ENCODE measurements around the gene NEIL3.

The NEIL3 gene

GRCh38 chr4:177271091-177271490, 38.6 kb upstream of the NEIL3 start:
- no peak overlapping the region for H3K27ac ChIP-seq
- TF ChIP-seq CTCF (conservative IDR thresholded peaks at IDR 0.05): no peak
- TF ChIP-seq ZFX (IDR thresholded peaks at IDR 0.05): no peak

- TF ChIP-seq CTCF (conservative IDR thresholded peaks at IDR 0.05) (no peak), ZFX (IDR thresholded peaks at IDR 0.05) (no peak)
Measured at GRCh38 chr4:177271915-177272766, 37.5 kb upstream of the NEIL3 start.

DNA sequence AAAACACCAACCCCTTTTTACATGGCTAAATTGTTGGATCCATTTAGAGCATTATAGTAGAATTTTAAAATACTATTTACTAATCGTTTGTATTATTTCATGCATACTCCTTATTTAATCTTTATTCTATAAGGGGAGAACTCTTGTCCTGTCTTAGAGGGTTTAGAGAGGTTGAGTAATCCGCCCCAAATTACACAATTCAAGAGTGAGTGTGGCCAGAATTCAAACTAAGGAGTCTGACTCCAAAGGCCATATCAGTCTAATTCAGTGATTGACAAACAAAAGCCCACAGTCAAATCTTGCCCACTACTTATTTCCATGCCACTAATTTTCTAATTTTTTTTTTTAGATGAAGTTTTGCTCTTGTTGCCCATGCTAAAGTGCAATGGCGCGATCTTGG, 33.7 kb upstream of the NEIL3 start:
- no peak overlapping the region for H3K27ac ChIP-seq
- TF ChIP-seq ZFX (IDR thresholded peaks at IDR 0.05): no peak
- TF ChIP-seq CTCF (conservative IDR thresholded peaks at IDR 0.05): no peak

More at GRCh38 chr4:177271915-177272766, 37.5 kb upstream of the NEIL3 start:
- no peak overlapping the region for H3K27ac ChIP-seq

DNA sequence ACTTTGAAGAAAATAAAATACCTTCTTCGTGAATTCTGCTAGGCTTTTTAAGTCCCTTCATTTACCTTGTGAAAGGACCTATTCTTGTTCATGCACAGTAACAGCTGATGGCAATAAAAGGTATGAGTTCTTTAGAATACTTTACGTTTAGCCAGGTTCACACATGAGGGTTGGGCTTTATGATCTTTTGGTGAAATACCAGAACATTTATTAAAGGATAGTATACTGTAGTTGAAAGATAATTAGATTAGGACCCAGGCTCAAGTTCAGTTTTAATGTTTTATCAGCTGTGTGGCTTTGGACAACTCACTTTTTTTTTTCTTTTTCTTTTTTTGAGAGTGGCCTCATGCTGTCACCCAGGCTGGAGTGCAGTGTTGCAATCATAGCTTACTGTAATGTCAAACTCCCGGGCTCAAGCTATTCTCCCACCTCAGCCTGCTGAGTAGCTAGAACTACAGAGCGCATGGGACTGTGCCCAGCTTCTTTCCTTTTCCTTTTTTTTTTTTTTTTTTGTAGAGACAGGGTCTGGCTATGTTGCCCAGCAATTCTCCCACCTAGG, 28.2 kb upstream of the NEIL3 start:
- TF ChIP-seq ZFX (IDR thresholded peaks at IDR 0.05): no peak
- no peak for TF ChIP-seq CTCF (conservative IDR thresholded peaks at IDR 0.05)
- H3K27ac ChIP-seq: no peak overlapping the region

DNA sequence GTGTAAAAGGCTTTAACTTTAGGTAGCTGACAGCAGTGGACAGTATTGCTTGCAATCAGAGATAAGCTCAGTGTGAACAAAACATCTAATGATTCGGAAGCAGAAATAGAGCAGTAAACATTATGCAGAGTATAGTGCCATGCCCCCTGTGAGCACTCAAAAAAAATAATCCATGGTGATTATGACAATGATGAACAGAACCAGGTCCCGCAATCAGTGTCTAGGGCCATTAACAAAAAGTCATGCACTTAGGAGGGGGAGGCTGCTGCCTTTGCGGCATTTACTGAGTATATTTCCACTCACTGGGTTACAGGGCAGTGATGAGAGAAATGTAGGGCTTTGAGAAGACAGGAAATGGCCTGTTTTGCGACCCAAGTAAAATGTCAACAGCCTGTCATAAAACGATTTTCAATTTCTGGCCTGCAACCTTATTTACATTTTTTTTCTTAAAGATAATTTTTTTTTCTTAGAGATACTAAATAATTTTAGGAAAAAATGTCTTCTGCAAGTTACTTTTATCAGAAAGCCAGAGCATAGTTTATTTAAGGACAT, 27.3 kb upstream of the NEIL3 start:
- H3K27ac ChIP-seq: no peak overlapping the region
- no peak for TF ChIP-seq ZFX (IDR thresholded peaks at IDR 0.05)
- no peak for TF ChIP-seq CTCF (conservative IDR thresholded peaks at IDR 0.05)

DNA sequence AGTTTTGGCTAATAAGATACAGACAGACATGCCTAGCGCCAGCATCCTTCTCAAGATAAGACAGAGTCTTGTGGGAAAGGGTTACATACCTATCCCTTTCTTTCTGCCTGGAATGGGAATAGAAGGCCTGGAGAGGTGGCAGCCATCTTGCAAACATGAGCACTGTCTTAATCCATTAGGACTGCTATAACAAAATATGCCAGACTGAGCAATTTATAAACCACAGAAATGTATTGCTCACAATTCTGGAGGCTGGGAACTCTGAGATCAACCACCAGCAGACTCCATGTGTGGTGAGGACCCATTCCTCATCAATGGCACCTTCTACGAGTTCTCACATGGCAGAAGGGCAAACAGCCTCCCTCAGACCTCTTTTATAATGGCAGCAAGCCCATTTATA, 26.5 kb upstream of the NEIL3 start:
- H3K27ac ChIP-seq: no peak overlapping the region
- TF ChIP-seq CTCF (conservative IDR thresholded peaks at IDR 0.05): no peak

DNA sequence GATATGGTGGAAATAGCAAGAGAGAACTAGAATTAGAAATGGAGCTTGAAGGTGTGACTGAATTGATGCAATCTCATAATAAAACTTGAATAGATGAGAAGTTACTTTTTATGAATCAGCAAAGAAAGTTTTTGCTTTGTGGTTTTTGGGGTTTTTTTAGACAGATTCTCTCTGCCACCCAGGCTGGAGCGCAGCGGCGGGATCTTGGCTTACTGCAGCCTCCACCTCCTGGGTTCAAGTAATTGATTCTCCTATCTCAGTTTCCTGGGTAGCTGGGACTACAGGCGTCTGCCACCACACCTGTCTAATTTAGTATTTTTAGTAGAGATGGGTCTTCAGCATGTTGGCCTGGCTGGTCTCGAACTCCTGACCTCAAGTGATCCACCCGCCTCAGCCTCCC, 23.7 kb upstream of the NEIL3 start:
- no peak overlapping the region for H3K27ac ChIP-seq
- TF ChIP-seq CTCF (conservative IDR thresholded peaks at IDR 0.05): no peak
- TF ChIP-seq ZFX (IDR thresholded peaks at IDR 0.05): no peak
